HCT116 (cell line): ENCODE results near the gene GP1BA.

Experiments
- ELF1 ChIP-seq: IDR thresholded peaks from 2 replicates; pipeline ENCODE4 v1.6.1; 2012; ENCODE audit warnings: low read depth, borderline replicate concordance
- POLR2A ChIP-seq: IDR thresholded peaks from 2 replicates; pipeline ENCODE4 v1.7.0; 2011; ENCODE audit warnings: borderline replicate concordance; ENCODE audit not compliant: insufficient read depth, insufficient read length; ENCODE audit errors: extremely low read depth
- RAD21 ChIP-seq: IDR thresholded peaks from 2 replicates; pipeline ENCODE4 v1.6.1; 2012; ENCODE audit warnings: low read depth, mild to moderate bottlenecking
- SRF ChIP-seq: IDR thresholded peaks from 2 replicates; pipeline ENCODE4 v1.6.1; 2012; ENCODE audit warnings: low read depth
- TF ChIP-seq, protein P1 (sequence below), 3 experiments: fragments of 200-600 bp in 1 of 3; sonication (generic) in 1 of 3; IDR thresholded peaks in 2 of 3; conservative IDR thresholded peaks in 1 of 3; 2 replicates each; pipeline ENCODE4 v1.5.1; 2012 to 2017; ENCODE audit warnings: low read depth in 2 of 3, low read length in 2 of 3, antibody characterized with exemption in 1 of 3, borderline replicate concordance in 1 of 3, control low read depth in 1 of 3, mild to moderate bottlenecking in 1 of 3, mixed read lengths in 1 of 3, mixed run types in 1 of 3, moderate library complexity in 1 of 3; ENCODE audit not compliant: insufficient read depth in 1 of 3

DNA sequence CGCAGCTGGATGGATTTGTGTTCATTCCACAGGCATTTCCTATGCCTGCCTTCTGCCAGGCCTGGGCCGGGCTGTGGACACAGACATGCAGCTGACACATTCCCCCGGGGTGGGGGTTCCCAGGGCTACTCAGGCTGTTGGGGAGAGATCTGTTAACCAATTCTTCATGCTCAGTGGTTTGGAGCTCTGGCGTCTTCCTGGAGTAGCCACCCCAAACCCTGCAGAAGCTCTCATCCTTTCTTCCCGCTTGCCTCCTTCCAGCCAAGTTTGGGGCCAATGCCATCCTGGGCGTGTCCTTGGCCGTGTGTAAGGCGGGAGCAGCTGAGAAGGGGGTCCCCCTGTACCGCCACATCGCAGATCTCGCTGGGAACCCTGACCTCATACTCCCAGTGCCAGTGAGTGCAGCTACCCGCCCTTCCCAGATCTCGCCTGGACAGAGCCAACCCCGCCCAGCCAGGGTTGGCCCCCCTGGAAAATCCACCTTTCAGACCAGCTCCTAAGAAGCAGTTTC is 21.4 kb downstream of the GP1BA start:
- no peak for TF ChIP-seq SRF
- TF ChIP-seq, protein P1, sequence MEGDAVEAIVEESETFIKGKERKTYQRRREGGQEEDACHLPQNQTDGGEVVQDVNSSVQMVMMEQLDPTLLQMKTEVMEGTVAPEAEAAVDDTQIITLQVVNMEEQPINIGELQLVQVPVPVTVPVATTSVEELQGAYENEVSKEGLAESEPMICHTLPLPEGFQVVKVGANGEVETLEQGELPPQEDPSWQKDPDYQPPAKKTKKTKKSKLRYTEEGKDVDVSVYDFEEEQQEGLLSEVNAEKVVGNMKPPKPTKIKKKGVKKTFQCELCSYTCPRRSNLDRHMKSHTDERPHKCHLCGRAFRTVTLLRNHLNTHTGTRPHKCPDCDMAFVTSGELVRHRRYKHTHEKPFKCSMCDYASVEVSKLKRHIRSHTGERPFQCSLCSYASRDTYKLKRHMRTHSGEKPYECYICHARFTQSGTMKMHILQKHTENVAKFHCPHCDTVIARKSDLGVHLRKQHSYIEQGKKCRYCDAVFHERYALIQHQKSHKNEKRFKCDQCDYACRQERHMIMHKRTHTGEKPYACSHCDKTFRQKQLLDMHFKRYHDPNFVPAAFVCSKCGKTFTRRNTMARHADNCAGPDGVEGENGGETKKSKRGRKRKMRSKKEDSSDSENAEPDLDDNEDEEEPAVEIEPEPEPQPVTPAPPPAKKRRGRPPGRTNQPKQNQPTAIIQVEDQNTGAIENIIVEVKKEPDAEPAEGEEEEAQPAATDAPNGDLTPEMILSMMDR (IDR thresholded peaks at IDR 0.05 in 2 of 3, conservative IDR thresholded peaks at IDR 0.05 in 1 of 3; ENCODE audit: borderline replicate concordance in 1 of 3, insufficient read depth in 1 of 3, low read depth in 2 of 3, low read length in 2 of 3), result no peak
- TF ChIP-seq ELF1, result no peak
- TF ChIP-seq RAD21, result no peak
- TF ChIP-seq POLR2A, result no peak
